Gastroesophageal sphincter (tissue), 3 donors: ENCODE data around the gene NLGN1.

Source experiments
- EP300 ChIP-seq: sonication (generic); formaldehyde crosslinking; IDR thresholded peaks from one replicate; pipeline ENCODE4 v1.6.1; 2017; ENCODE audit warnings: antibody characterized with exemption, mild to moderate bottlenecking
- POLR2A ChIP-seq, 2 donors: fragments of 450-650 bp; IDR thresholded peaks; one replicate each; pipeline ENCODE4 v1.6.1; 2017; ENCODE audit warnings: antibody characterized with exemption in 2 of 2, mild to moderate bottlenecking in 2 of 2, moderate library complexity in 1 of 2
- POLR2AphosphoS5 ChIP-seq: sonication (generic); formaldehyde crosslinking; IDR thresholded peaks from one replicate; pipeline ENCODE4 v1.6.1; 2017; ENCODE audit warnings: antibody characterized with exemption
- TF ChIP-seq, protein P1 (sequence below), 4 experiments: fragments of 200-600 bp in 2 of 4; fragments of 450-650 bp in 2 of 4; sonication (generic) in 1 of 4; IDR thresholded peaks; one replicate each; pipeline ENCODE4 v1.5.1; 2017 to 2019; ENCODE audit warnings: antibody characterized with exemption in 4 of 4, mild to moderate bottlenecking in 2 of 4, moderate library complexity in 2 of 4

DNA sequence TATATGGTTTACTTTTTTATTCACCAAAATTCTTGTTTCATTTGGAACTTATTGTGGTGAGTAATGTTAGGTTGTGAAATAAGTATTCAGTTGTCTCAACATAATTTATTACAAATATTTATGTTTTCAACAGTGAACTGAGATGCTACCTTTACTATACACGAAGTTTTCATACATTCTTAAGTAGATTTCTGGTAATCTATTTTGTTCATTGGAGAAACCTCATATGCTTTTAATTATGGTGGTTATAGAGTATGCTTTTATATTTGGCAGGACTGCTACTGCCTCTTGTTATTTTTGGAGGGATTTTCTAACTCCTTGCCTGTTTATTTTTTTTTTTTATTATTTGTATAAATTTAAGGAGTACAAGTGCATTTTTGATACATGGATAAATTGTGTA, 253.1 kb downstream of the NLGN1 start:
- TF ChIP-seq, protein P1, sequence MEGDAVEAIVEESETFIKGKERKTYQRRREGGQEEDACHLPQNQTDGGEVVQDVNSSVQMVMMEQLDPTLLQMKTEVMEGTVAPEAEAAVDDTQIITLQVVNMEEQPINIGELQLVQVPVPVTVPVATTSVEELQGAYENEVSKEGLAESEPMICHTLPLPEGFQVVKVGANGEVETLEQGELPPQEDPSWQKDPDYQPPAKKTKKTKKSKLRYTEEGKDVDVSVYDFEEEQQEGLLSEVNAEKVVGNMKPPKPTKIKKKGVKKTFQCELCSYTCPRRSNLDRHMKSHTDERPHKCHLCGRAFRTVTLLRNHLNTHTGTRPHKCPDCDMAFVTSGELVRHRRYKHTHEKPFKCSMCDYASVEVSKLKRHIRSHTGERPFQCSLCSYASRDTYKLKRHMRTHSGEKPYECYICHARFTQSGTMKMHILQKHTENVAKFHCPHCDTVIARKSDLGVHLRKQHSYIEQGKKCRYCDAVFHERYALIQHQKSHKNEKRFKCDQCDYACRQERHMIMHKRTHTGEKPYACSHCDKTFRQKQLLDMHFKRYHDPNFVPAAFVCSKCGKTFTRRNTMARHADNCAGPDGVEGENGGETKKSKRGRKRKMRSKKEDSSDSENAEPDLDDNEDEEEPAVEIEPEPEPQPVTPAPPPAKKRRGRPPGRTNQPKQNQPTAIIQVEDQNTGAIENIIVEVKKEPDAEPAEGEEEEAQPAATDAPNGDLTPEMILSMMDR (IDR thresholded peaks at IDR 0.05) = no peak
- TF ChIP-seq POLR2AphosphoS5 (no peak), POLR2A (IDR thresholded peaks at IDR 0.05) (no peak), EP300 (no peak)
